ENCODE measurements around the gene PROX1.

PROX1 gene

DNA sequence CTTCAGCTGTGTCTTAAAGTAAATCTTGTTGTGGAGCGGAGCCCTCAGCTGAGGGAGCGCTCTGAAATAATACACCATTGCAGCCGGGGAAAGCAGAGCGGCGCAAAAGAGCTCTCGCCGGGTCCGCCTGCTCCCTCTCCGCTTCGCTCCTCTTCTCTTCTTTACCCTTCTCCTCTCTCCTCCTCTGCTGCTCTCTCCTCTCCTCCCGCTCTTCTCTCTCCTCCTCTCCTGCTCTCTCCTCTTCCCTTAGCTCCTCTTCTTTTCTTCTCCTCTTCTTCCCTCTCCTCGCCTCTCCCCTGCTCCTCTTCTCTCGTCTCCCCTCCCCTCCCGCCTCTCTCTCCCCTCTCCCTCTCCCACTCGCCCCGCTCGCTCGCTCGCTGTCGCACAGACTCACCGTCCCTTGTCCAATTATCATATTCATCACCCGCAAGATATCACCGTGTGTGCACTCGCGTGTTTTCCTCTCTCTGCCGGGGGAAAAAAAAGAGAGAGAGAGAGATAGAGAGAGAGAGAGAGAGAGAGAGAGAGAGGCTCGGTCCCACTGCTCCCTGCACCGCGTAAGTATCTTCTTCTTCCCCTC is at the start of gene PROX1:
TSS of gene PROX1 (plus strand) at position 47 of the 580 bp plus-strand sequence. CDS start 8,563 bp downstream, outside the sequence.
- DNase-seq = peak; percentile 91

- DNase-seq = no peak
Measured at GRCh38 chr1:213938776-213939175, 49.0 kb upstream of the PROX1 start.

- no peak for DNase-seq
Measured at GRCh38 chr1:213939888-213940287, 47.9 kb upstream of the PROX1 start.

DNA sequence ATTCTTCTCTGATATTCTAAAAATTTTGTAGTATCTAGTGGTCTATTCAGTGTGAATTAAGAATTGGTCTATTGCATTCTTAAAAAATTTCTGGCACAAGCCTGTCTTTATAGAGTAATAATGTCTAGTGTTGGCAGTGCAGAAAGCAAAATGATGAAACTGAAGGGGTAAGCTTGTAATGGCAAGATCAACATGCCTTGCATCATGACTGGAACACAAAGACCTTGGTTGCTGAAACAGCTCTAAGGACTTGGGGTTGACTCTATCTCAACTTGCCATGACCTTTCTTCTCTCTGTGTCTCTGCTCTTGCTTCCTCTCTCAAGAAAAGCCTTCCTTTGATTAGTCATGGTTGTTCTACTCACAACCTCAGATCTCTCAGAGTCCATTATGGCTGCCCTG is 46.8 kb upstream of the PROX1 start:
- no peak for DNase-seq

DNA sequence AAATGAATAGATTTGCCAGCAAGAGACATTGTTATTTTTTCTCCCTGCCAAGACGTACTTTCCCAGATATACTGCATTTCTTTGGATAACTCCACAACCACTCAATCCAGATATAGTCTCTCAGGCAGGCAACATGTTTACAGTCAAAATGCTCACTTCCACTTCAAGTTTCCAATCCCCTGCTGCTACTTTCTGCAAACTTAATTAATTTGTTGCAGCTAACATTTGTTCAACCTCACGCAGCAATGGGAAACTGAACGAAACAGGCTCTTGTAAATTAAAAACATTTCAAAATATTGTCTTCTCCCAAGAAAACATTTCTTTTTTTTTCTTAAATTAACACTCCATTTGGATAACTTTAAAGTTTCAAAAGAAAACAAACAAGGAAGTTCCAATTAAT is 45.7 kb upstream of the PROX1 start:
- DNase-seq = no peak

DNA sequence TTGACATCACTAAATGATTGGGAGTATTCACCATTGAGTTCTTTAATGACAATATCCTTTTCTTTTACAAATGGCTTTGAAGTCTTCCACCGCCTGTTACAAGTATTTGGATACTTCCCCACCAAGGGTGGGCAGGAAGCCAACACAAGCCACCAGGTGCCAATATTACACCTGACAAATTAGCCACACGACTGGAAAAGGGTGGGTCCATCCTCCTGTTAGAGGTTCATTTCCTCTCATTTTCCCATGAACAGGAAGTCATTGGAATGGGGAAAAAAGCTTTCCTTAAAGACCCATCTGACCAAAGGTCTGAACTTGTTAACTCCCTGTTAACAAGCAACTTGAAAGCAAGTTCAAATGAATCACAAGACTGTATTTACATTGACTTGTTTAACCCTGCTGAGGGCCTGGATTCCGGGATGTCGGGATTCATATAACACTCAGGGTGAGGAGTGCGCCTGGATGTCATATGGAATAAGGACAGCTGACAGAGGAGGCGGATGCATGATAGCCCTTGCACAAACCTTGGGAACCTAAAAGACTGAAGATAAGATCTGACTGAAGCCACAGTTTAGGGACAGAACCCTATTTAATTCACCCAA is 40.5 kb upstream of the PROX1 start:
- DNase-seq = no peak

DNA sequence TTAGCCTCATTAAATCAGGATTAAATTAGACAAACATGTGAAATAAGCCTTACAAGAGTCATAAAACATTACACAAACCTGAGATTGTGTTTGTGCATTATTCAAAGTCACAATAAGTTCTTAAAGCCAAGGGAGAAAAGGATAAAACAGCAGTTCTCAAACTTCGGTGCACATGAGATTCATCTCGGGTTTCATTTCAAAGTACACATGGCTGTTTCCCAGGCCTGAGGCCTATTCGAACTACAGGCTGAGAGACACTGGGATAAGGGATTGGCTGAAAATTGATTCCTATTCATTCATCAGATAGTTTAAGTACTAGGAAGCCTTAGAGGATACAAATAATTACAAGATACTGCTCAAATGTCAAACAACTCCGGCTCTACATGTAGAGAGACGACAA is 35.9 kb upstream of the PROX1 start:
- no peak for DNase-seq

DNA sequence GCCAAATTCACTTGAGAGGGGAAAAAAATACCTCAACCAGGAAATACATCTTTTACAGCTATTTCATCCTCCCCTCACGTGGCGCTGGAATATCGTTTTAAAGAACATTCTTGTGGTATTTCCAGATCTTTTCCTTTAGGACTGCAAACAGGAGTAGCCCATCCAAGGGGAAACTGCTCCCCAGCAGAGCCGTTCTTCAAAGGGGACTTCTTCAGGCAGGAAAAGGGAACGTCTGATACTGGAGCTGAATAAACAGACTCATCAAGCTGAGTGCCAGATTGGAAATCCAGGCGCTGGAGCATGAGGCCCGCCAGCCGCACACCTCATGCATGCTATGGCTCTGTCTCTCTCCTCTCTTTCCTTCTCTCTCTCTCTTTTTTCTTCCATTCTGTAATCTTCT is 34.0 kb upstream of the PROX1 start:
- no peak for DNase-seq

DNA sequence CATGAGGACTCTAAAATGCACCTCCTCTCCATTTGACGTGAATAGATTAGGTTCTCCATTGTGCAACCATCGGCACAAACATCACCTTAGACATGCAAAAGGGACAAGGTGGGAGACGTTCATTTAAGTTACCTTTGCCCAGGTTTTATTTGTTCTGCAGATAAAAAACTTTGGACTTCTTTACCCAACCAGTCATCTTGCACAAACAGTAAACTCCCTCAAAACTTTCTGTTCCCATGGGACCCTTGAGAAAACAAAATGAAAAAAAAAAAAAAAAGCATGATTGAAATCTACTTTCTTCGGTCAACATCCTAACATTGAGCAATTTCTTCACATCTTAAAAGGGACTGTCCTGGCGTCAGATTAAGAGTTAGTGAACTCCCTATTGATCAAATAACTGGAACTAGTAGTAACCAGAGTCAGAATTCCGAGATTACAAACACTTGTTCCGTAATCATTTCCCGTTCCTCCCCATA is 31.4 kb upstream of the PROX1 start:
- no peak for DNase-seq

GRCh38 chr1:213958346-213958745 is 29.4 kb upstream of the PROX1 start:
- DNase-seq = no peak

- DNase-seq = no peak
Measured at GRCh38 chr1:213960963-213961362, 26.8 kb upstream of the PROX1 start.

DNA sequence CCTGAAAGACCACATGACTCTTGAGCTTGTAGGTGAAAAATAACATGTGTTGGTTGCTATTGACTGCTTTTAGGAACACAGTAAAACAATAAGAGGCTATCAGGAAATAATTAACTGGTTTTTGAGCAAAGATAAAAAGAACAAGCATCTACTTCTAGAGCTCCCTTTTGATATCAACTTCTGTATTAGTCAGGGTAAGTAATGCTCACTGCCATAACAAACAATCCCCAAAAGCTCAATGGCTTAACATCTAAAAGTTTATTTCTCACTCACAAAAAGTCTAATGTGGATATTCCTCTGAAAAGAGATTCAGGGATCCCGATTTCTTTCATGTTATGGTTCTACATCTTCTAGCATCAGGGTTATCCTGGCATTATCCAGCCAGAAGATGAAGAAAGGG is 25.3 kb upstream of the PROX1 start:
- no peak for DNase-seq

DNA sequence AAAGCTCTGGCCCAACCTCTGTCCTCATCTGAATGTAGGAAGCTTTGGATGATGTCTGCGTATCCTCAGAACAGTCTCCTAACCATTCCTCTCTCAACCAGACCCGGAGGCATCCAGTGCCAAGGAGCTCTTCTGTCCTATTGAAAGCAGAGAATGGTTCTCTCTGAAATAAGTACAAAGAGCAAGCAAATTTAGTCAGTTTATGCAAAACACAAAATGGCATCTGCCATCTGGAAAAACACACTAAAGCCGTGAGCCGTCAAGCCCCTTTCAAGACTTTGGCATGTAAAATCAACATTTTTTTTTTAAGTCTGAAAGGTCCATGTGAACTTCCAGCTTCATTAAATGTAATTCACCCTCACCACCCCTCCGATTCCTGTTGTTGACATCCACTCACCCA is 21.7 kb upstream of the PROX1 start:
- no peak for DNase-seq

GRCh38 chr1:213968146-213968825 is 19.5 kb upstream of the PROX1 start:
- no peak for DNase-seq

GRCh38 chr1:213969958-213970555 is 17.7 kb upstream of the PROX1 start:
- DNase-seq = no peak

GRCh38 chr1:213972141-213972540 is 15.6 kb upstream of the PROX1 start:
- no peak for DNase-seq

GRCh38 chr1:213973129-213973528 is 14.6 kb upstream of the PROX1 start:
- no peak for DNase-seq

- no peak for DNase-seq
Measured at GRCh38 chr1:213976665-213977485, 10.9 kb upstream of the PROX1 start.

- no peak for DNase-seq
Measured at GRCh38 chr1:213977486-213977842, 10.3 kb upstream of the PROX1 start.

DNA sequence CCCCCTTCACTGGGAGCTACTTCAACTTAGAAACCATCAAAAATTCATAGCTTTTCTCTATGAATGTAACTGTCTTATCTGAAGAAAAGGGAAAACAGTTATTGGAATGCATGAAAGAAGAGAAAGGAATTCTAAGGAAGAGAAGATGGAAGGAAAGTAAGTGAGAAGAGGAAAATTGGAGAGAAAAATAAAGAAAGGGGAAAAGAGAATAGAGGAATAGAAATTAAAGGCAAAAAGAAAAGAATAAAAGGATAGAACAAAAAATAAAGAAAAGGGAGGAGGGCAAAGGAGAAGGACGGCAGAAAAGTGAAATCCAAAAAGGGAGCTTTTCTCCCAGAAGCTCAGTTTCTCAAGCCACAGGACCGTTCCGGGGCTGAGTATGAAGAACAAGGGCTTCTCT is 9.9 kb upstream of the PROX1 start:
- DNase-seq = no peak

DNA sequence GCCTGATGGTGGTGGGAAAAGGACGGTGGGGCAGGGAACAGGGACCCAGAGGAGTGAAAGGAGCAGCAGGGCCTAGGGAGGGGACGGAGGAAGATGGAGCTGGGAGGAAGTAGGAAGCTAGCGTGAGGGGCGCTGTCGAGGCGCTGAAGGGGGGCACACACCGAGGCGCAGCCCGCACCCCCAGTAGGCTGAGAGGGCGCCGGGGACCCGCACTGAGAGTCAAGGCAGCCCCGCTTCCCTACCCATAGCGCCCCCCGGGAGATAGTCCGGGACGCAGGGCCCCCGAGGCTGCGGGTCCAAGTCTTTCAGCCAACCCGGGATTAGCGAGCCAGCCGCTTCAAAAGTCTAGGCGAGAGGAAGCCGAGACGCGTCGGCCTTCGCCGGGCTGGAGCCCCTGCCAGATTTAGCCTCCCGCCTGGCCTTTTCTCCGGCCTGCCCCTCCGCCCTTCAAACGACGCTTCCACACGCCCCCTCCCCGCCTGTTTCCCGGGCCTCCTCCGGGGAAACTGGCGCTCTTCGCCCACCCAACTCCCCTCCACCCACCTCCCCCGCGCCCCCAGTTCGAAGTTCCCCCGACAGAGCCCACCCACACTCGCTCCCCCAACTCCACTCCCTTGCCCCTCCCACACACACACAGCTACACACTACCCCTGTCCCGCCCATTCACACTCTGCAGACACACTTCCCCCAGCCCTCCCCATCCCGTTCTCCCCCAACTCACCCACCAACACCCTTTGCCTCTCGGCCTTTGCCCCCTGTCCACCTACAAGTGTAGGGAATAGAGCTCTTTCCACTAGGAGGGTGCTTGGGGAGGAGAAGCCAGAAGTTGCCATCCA is 7.8 kb upstream of the PROX1 start:
- DNase-seq = no peak

DNA sequence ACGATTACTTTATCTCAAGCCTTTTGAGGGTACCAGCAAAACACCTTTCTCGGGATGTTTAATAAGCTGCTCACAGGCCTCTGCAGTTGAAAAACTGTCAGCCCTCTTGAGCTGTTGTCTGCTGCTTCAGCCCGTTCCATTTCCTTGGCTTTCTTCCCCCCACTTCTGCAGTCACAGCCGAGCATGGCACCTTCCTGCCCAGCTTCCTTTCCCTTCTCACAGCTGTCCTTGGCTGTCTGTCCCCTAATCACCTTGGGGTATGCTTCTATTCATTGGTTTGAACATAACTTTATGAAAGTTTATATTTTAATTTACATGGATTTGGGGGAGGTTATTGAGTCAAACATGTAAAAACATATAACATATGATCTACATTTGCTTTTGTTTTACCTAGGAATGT is 6.9 kb upstream of the PROX1 start:
- DNase-seq = no peak
